GM21390 (cell line): ENCODE results near the gene EHMT1.
"Not testable (repeated sequence)": the region's sequence is repeated elsewhere in the genome, so short reads cannot be mapped to it uniquely, and the experiment has no call there.

ENCODE experiments used
- ATAC-seq: cut with Tn5 transposase; IDR thresholded peaks from one replicate; pipeline ENCODE4 v1.9.1; 2021; ENCODE audit not compliant: unreplicated experiment

The EHMT1 gene

DNA sequence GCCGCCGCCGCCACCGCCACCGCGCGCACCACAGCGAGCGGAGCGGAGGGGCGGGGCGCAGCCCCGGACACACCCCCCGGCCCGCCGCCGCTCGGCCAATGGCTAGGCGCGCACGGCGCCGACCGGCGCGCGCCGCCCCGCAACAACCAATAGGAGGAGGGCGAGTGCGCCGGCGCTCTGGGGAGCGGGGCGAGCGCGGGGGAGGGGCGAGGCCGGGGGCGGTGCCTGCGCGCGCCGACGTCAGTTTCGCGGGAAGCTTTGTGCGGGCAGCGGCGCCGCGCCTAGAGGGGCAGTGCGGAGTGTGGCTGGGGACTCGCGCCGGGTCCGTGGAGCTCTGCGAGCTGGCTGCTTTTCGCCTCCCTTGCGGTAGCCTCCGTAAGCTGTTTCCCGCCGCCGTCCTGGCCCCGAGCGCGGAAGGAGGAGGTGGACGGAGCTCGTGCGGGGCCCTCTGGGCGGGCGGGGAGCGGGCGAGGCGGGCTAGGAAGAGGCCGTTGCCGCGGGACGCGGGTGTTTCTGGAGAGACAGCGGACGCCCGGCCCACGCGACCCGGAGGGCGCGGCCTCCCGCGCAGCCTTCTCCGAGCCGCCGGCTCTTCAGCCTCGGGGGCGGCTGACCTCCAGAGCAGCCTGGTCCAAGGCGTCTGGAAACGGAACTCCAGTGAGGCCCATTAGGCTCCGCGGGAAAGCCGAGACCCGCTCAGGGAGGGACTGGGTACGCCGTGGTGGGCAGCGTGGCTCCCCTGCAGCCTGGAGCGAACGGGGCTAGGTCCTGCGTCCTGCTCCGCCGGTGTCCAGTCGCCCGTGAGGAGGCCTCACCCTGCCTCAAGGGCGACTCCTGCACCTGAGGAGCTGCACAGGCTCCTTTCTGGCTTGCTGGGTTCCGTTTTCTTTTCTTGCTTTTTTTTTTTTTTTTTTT is 28.1 kb upstream of the EHMT1 start, which contains the start of gene ZMYND19:
ZMYND19 (minus strand) TSS at position 44 of the 915 bp plus-strand sequence. CDS start 249 bp downstream, outside the sequence.
- ATAC-seq, result peak; percentile 89

DNA sequence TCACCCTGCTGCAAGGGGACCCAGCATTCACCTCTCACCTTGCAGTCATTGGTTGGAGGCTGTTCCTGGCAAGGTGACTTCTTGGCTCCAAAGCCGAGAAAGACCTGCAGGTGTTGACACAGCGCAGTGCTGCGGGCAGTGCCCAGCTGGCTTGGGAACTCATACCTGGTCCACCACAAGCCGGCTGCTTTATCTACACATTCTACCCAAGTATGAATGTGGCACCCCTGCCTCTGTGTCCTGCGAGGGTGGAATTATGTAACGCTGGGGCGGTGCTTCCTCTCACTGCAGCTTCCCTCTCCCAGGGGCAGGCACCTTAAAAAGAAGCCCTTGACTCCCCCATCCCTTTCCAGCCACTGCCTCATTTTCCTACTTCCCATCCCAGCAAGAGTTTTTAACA is 26.0 kb upstream of the EHMT1 start:
- ATAC-seq, result no peak

DNA sequence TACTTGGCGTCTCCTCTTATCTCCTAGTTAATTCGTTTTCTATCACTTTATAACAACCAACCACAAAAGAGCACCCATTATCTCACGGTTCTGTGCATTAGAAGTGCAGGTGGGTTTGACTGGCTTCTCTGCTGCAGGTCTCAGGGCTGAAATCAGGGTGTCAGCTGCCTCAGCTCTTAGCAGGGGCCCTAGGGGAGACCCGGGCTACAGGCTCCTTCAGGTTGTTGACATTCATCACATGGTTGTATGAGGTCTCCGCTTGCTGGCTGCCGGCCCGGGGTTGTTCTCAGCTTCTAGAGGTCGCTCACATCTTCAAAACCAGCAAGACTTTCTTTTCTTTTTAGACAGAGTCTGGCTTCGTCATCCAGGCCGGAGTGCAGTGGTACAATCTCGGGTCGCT is 25.6 kb upstream of the EHMT1 start:
- no peak for ATAC-seq

DNA sequence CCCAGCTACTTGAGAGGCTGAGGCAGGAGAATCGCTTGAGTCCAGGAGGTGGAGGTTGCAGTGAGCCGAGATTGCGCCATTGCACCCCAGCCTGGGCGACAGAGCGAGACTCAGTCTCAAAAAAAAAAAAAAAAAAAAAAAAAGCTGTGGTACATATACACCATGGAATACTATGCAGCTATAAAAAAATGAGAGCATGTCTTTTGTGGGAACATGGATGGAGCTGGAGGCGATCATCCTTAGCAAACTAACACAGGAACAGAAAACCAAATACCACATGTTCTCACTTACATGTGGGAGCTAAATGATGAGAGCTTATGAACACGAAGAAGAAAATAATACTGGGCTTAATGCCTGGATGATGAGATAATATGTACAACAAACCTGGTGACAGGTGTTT is 22.2 kb upstream of the EHMT1 start:
- ATAC-seq, result not testable (repeated sequence)

- no peak for ATAC-seq
Measured at GRCh38 chr9:137598943-137599342, 19.9 kb upstream of the EHMT1 start.

DNA sequence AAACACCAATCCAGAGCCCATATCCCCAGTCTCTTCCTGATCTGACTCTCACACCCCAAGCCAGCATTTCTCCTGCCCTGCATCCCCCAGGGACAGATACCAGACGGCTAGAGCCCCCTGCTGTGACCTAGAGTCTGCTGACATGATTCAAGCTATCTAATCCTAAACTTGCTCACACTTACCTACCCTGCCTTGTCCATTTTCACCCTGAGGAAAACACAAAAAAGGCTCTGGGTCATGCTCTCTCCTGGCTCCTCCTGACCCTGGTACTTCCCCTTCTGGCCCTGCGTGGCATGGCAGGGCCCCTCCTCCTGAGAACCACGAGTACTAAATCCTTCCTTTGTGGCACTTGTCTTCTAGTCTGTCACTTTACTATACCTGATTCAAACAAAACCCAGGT is 16.1 kb upstream of the EHMT1 start:
- no peak for ATAC-seq

DNA sequence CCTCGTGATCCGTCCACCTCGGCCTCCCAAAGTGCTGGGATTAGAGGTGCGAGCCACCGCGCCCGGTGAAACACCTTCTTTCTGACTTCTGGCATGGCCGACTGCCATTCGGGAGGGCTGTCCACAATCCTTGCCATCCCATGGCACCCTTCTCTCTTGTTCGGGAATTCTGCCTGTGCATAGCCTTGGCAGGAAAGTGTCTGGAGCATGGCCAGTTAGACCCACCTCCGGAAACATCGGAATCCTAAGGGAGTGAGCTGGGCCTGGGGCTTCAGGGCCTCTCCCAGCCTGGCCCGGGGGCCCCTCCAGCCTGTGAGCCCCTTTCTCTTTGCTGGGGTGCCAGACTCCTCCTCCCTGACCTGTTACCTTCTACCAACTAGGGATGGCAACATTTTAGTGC is 14.9 kb upstream of the EHMT1 start:
- ATAC-seq, result no peak

GRCh38 chr9:137604345-137605086 is 14.3 kb upstream of the EHMT1 start:
- no peak for ATAC-seq

GRCh38 chr9:137605121-137606004 is 13.4 kb upstream of the EHMT1 start, which contains the start of gene ARRDC1:
TSS of gene ARRDC1 (plus strand) at chr9:137605686. CDS start at chr9:137605718, 32 bp downstream.
- ATAC-seq, result peak; percentile 76

DNA sequence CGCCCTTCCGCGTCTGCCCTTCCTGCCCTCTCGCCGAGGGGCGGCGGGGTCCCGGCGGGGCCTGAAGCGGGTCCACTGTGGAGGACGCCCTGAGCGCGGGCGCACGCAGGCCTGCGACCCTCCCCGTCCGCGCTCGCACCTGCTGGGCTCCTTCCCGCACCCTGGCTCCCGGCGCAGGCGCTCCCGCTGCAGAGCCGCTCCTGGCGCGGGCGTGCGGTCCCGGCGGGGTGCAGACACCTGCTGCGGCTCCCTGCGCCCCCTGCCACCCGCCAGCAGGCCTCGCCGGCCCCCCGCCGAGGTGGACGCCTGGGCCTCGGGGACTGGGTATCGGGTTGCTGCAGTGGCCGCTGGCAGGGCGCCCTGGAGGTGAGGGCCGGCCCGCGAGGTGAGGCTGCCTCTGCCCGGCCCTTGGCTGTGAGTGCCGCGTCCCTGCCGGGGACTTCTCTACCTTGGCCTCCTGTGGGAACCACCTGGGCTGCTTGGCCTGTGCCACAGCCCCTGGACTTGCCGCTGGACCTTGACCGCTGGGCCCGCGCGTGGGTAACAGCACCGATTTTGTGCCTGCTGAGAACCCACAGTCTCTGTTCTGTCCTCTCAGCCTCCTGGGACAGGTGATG is 12.7 kb upstream of the EHMT1 start:
- ATAC-seq, result peak; percentile 15

GRCh38 chr9:137606734-137607138 is 12.1 kb upstream of the EHMT1 start:
- no peak for ATAC-seq

DNA sequence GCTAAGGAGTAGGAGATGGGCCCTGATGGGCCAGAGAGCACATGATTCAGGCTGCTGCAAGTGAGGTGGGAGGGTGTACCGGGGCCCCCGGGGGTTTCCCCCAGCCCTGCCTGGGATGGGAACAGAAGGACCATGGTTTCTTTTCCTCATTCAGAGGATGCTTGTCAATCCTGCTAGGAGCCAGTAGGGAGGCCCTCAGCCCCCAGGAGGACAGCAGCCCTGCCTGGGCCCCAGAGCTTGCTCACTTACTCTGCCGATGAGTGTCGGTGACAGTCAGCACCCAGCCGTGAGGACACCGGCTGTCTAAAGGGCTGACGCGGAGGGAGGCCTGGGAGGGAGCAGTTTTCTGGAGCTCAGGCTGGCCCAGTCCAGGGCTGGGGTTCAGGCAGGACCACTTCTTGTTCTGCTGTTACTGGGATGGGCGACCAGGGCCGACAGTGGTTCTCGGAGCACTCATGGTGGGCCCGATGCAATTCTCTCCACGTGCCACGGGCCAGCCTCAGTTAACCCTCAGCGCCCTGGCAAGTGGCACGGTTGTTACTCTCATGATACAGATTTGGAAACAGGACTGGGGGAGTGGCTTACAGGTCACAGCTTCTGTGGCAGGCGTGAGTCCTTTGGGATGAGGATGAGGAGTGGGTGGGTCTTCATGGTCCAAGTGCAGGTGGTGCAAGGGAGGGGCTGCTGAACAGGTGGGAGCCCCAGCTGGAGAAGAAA is 11.5 kb upstream of the EHMT1 start:
- no peak for ATAC-seq

DNA sequence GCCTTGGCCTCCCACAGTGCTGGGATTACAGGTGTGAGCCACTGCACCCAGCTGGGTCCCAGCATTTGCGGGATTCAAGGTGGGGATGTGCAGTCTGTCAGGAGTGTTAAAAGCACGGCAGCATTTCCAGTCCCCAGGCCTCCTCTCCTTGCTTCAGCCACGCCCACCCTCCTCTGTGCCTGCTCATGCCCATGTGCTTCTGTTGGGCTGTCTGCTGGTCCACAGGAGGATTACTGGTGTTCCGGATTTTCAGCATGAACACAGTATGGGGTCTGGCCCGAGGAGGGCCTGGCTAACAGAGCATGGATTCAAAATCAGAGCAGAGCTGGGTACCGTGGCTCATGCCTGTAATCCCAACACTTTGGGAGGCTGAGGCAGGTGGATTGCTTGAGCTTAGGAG is 7.9 kb upstream of the EHMT1 start:
- ATAC-seq, result no peak

GRCh38 chr9:137611623-137612609 is 6.9 kb upstream of the EHMT1 start:
- no peak for ATAC-seq

- ATAC-seq, result no peak
Measured at GRCh38 chr9:137612741-137613142, 6.1 kb upstream of the EHMT1 start.

GRCh38 chr9:137613259-137613658 is 5.5 kb upstream of the EHMT1 start:
- ATAC-seq, result no peak

- ATAC-seq, result no peak
Measured at GRCh38 chr9:137613738-137614523, 4.9 kb upstream of the EHMT1 start.
